HCEC 1CT (cell line): ENCODE data around the gene KIF3C.
"Not testable (repeated sequence)": the region's sequence is repeated elsewhere in the genome, so short reads cannot be mapped to it uniquely, and the experiment has no call there.

Experiments used
- DNase-seq: peaks from one replicate; pipeline ENCODE4 v3.0.0-alpha.2; 2017

KIF3C gene

DNA sequence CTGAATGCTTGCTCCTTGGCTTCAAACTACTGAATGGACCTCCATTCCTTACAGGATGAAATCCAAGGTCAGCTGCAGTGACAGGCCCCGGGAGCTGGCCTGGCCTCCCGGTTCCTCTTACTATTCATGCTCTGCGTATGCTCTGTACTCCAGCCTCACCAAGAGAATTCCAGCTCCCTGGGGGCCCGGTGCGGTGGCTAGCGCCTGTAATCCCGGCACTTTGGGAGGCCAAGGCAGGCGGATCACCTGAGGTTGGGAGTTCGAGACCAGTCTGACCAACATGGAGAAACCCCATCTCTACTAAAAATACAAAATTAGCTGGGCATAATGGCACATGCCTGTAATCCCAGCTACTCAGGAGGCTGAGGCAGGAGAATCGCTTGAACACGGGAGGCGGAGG, 23.7 kb downstream of the KIF3C start:
- not testable (repeated sequence) for DNase-seq

DNA sequence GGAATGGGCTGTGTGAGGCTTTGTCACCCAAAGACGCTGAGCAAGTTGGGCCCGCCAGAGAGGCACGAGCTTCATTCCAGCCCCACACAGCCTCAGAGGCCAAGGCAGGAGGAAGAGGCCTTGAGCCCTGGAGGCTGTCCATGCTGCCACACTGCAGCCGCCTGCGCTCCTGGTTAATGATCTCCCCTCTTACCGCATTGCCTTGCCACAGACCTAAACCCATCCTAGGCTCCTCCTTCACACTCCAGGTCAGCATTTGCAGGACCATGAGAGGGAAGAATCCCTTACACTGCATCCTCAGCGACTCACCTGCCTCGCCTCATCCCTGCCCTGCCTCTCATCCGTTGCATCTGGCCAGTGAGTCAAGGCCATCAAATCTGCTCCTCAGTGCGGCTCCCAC, 24.6 kb downstream of the KIF3C start:
- no peak for DNase-seq

DNA sequence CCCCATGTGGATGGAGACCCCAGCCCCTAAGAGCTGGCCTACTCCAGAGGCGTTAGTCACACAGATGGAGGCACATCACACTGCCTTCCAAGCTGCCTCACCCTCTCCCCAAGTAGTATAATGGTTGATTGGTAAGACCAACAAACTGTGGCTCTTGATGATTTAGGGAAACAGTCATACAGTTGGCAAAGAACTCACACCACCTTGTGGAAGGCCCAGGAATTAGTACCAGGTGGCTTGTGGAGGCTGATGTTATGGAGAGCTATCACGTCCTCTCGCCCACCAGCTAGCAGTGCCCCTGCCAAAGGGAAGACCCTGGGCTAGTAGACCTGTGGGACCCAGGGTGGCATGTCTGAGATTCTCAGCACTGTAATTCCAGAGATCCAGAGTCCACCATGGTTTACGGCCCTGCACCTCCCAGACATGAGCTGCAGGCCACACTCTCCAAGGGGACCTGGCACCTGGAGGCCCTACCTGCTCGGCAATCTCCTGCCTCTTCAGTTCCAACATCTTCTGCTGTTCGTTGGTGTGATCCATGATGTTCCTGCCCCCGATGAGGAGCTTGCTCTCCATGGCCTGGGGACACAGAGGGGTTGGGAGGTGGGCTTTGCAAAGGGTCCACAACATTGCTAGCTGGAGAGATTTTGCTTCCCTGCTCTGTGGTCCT, 26.3 kb downstream of the KIF3C start:
- no peak for DNase-seq

DNA sequence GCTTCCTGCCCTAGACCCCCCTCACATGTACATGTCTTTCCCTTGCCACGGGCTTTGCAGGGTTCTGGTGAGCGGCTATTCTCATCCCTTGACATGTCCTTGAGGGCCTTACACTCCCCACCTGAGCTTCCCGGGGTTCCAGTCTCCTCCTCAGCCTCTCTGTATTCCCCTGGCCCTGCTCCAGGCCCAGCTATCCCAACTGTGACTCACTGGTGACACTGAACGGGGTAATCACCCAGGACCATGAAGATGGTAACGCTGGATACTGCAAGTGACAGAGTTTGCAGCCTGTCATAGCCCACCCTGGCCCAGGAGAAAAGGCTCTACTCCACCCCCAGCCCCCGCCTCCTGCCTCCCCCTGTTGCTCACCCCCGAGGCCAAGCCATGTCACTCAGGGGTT, 27.3 kb downstream of the KIF3C start:
- no peak for DNase-seq

DNA sequence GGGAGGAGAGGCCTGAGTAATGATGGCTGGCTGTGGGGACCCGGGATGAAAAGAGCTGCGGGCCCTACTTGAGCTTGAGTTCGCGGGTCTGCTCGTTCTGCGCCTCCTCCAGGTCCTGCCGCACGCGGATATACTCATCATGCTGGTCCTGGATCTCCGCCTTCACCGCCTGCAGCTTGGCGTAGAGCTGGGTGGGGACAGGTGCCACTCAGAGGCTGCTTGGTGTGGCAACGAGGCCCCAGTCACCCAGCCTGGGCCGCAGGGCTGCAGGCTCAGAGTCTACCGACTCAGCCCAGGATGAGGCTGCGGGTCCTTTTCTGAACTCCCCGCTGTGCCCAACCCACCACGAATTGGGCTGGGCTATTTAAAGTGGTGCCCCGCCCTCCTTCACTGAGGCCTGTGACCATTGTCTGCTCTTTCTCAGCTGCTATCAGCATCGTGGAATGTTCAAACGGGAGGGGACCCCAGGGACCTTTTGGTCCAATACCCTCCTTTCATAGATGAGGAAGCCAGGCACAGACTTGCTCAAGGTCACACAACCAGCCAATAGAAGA, 28.0 kb downstream of the KIF3C start:
- no peak for DNase-seq

DNA sequence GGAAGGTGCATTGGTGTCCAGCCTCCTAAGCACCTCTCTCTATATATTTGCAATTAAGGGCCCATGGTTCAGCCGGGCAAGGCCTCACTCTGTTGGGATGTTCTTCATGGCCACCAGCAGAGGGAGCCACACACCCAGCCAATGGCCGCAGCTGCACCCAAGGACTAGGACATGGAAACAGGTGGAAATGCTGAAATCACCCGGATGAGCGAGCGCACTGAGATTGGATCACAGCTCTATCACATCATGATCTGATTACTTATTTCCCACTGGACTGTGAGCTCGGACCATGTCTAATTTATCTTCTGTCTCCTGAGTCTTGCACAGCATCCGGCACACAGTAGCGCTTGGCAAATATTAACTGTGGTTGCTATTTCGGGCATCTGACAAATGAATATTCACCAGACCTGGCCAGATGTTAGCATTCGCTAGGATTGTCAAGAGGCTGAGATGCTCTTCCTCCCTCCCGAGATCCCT, 31.2 kb downstream of the KIF3C start:
- peak; percentile 78 for DNase-seq

DNA sequence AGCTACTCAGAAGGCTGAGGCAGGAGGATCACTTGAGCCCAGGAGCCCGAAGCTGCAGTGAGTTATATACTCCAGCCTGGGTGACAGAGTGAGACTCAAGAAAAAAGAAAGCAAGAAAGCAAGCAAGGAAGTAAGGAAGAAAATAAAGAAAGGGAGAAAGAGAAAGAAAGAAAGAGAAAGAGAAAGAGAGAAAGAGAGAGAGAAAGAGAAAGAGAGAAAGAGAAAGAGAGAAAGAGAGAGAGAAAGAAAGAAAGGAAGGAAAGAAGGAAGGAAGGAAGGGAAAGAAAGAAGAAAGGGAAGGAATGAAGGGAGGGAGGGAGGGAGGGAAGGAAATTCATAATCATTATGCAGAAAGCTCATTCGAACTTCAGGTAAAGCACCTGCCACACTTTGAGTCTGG, 33.9 kb downstream of the KIF3C start:
- DNase-seq: no peak

DNA sequence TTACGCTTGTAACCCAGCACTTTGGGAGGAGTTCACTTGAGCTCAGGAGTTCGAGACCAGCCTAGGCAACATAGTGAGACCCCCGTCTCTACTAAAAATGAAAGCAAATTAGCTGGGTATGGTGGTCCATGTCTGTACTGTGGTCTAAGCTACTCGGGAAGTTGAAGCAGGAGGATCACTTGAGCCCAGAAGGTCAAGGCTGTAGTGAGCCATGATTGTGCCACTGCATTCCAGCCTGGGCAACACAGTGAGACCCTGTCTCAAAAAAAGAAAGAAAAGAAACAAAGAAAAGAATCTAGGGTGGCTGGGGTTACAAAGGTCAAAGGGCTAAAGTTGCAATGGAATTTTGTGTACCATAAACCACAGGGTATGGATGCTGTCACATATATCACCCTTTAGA, 41.3 kb downstream of the KIF3C start:
- DNase-seq: no peak

DNA sequence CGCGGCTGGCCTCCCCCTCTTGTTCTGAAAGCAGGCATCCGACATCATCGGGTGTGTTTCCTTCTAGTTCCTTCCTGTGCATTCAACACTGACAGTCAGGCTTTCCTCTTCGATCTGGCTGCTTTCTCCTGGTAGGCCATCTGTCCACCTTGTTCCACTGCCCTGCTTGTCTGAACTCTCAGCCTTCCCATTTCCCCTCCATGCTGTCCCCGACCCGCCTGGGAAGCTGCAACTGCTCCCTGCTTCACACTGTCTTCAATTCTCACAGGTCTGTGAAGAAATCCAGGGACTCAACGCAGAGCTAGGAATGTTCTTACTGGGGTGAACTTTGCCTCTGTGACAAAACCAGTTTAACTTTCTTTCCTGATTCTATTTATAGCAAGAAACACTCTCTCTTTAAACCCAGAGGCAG, 43.0 kb downstream of the KIF3C start:
- no peak for DNase-seq

DNA sequence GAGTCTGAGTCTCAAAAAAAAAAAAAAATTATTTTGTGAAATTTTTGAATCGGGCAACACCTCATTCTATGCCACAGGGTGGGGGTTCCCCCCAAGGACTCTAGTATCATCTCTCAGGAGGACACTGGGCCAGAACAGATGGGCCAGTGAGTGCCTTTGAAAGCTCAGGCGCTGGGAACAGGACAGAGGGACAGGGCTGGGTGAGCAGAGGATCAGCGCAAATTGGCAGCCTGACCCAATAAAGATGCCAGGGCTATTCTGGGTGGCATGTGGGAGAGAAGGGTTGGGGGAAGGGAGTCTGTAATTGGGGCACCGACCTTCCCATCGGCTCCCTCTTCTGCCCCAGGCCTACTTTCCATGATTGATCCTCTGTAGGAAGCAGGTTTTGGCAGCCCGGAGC, 44.0 kb downstream of the KIF3C start:
- DNase-seq: no peak

DNA sequence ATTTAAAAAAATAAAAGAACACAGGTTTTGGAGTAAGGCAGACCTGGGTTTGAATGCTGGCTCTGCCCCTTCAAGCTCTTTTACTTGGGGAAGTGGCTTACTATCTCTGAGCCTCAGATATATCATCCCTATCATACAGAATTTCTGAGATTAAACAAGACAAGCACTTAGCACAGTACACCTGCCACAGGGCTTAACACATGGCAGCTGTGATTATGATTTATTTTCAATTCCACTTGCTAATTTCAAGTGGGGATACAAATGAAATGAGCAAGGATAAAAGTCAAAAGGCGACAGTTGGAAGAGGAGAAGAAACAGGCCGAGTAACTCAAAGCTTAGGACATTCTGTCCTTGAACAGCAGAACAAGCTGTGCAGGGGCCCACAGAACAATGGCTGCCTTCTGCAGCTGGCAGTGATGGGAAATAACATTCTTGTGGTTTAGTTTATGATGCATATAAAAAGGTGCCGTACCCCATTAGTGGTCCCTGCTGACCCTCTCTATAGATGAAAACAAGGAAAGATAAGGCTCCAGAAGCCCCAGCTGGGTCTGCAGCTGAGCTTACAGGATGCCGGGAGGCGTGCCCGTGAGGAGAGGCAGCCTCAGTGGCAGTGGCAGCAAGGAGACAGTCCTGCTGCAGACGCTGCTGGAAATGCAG, 45.3 kb downstream of the KIF3C start:
- no peak for DNase-seq

DNA sequence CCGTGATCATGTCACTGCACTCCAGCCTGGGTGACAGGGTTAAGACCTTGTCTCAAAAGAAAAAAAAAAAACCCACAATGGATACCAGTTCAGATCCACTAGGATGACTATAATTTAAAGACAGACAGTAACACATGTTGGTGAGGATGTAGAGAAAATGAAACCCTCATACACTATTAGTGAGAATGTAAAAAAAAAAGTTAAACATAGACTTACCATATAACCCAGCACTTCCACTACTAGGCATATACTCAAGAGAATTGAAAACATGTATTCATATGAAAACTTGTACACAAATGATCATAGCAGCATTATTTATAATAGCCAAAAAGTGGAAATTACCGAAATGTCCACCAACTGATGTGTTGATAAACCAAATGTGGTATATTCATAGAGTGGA, 48.7 kb downstream of the KIF3C start:
- no peak for DNase-seq

DNA sequence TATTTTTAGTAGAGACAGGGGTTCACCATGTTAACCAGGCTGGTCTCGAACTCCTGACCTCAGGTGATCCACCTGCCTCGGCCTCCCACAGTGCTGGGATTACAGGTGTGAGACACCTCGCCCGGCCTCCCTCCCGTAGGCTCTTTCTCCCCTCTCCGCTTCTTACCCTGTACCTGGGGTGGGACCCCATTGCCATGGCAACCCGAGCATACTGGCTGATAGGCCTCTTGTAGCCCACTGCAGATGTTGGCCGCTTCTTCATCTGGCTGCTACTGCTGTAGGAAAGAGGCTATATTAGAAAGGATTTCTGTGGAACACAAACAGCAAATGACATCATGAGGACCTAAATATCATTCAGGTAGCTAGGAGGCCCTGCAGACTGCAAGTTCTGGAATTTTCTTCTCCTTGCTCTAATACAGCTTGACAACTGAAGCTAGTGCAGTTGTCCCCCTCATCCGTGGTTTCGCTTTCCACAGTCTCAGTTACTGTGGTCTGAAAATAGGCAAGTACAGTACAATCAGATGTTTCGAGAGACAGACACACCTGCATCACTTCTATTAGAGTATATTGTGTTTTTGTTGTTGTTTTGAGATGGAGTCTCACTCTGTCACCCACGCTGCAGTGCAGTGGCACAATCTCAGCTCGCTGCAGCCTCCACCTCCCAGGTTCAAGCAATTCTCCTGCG, 52.4 kb downstream of the KIF3C start:
- DNase-seq: no peak

DNA sequence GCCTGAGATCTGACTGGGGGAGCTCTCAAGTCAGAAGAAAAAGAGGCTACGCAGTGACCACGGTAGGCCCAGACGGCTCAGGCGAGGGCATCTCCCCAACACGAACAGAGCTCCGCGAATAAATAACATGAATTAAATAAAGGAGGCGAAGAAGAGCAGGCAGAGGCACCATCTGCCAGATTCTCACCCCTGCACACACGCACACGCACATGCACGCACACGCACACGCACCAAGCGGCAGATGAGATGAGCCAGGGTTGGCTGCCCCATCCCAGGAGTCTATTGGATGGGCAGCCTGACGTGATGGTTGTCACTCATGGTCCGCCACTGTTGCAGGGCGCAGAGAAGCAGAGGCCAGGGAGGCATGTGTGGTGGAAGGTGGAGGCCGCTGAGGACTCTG, 53.6 kb downstream of the KIF3C start:
- no peak for DNase-seq

DNA sequence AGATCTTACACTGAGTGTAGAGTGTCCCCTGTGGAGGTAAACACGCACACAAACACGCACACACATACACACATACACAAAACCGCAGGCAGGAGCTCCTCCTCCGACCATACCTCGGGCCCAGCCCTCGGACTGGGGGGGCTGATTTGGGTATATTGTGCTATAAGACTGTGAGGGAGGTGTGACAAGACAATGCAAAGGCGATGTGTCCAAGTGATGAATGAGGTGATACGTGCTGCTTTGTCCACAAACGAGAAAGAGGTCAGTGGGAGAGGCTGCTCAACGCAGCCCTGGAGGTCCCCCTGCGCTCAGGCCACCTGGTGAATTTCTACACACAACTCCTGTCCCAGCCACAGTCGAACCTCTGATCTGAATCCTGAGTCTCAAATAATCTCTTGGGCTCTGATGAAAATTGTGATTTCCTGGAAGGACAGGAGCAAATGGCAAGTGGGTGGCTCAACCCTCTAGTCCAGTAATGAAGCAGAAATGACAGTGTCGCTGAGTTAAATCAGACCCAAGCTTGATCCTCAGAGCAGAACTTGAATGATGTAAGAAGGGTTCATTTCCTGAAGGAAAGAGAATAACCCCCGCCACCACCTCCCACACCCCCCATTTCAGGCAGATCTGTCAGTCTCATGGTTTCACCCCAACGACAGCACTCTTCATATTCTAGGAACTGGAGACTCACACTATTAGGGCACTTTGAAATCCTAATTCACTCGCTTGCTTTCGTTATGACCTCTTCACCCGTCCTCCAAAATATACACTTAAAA, 55.1 kb downstream of the KIF3C start:
- no peak for DNase-seq

DNA sequence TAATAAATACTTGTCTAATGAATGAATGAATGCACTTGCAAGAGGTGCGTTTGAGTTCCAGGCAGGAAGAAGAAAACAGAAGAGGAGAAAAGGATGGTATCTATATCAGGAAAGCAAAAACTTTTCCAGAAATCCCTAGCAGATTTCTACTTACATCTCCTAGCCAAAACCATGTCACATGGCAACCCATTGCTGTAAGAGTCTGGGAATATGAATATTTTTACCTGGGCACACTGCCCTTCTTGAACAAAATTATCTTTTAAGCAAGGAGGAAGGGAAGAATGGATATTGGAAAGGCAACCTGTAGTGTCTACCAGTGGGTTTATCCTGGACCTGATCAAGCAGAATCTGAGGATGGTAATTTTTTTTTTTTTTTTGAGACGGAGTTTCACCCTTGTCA, 59.8 kb downstream of the KIF3C start:
- DNase-seq: no peak

DNA sequence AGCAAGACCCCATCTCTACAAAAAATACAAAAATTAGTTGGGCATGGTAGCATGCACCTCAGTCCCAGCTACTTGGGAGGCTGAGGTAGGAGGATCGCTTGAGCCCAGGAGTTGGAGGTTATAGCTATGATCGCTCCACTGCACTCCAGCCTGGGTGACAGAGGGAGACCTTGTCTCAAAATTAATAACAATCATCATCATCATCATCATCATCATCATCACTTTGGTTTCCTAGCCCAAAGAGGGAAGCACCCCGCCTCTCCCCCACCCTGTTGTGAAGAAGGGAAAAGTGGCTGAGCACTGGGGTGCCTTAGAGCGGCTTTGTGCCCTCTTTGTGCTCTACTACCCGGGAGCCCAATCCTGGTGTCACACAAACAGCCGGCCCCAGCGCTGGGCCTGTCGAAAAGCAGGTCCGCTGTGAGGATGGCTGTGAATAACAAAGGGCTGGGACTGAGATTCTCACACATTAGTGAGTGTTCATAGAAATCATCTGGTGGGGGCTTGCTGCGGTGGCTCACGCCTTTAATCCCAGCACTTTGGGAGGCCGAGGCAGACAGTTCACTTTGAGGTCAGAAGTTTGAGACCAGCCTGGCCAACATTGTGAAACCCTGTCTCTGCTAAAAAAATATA, 61.4 kb downstream of the KIF3C start:
- DNase-seq: no peak

DNA sequence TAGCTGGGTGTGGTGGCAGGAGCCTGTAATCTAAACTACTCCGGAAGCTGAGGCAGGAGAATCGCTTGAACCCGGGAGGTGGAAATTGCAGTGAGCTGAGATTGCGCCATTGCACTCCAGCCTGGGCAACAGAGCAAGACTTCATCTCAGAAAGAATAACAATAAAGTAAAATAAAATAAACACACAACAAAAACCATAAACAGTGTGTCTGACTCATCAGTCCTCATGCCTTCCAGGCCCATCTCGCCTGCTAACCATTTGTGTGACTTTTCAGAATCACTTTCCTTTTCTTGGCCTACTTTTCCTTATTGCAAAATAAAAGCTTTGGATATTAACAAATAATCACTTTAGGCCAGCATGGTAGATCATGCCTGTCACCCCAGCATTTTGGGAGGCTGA, 62.0 kb downstream of the KIF3C start:
- DNase-seq: peak; percentile 89

DNA sequence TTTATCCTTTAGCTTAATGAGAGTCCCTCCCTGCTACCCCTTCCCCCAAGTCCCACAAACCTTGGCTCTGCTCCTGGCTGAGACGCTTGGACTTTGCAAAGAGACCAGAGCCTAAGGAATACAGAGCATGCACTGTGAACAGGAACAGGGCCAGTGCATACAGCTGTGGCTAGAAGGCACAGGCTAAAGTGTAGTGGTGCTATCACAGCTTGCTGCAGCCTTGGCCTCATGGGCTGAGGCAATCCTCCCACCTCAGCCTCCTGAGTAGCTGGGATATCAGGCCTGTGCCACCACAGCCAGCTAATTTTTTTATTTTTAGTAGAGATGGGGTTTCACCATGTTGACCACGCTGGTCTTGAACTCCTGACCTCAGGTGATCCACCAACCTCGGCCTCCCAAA, 64.5 kb downstream of the KIF3C start:
- no peak for DNase-seq

DNA sequence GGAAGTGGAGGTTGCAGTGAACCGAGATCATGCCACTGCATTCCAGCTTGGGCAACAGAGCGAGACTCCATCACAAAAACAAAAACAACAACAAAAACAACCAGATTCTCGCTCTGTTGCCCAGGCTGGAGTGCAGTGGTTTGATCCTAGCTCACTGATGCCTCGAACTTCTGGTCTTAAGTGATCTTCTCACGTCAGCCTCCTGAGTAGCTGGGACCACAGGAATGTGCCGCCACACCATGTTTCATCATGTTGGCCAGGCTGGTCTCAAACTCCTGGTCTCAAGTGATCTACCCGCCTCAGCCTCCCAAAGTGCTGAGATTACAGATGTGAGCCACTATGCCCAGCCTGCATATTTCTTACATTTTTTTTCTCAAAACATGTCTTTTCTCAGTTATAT, 64.9 kb downstream of the KIF3C start:
- DNase-seq: not testable (repeated sequence)

DNA sequence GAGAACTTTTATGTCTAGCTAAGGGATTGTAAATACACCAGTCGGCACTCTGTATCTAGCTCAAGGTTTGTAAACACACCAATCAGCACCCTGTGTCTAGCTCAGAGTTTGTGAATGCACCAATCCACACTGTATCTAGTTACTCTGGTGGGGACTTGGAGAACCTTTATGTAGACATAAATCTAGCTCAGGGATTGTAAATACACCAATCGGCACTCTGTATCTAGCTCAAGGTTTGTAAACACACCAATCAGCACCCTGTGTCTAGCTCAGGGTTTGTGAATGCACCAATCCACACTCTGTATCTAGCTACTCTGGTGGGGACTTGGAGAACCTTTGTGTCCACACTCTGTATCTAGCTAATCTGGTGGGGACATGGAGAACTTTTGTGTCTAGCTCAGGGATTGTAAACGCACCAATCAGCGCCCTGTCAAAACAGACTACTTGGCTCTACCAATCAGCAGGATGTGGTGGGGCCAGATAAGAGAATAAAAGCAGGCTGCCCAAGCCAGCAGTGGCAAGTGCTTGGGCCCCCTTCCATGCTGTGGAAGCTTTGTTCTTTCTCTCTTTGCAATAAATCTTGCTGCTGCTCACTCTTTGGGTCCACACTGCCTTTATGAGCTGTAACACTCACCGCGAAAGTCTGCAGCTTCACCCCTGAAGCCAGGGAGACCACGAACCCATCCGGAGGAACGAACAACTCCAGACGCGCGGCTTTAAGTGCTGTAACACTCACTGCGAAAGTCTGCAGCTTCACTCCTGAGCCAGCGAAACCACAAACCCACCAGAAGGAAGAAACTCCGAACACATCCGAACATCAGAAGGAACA, 66.1 kb downstream of the KIF3C start:
- DNase-seq: not testable (repeated sequence)

DNA sequence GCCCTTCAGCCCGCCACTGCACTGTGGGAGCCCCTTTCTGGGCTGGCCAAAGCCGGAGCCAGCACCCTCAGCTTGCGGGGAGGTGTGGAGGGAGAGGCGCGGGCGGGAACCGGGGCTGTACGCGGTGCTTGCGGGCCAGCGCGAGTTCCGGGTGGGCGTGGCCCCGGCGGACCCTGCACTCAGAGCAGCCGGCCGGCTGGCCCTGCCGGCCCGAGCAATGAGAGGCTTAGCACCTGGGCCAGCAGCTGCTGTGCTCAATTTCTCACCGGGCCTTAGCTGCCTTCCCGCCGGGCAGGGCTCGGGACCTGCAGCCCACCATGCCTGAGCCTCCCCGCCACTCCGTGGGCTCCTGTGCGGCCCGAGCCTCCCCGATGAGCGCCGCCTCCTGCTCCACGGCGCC, 66.9 kb downstream of the KIF3C start:
- not testable (repeated sequence) for DNase-seq
